Activated CD4-positive, CD25-positive, alpha-beta regulatory T cell treated with anti-CD3 and anti-CD28 coated beads, Interleukin-2, amount 50 U/mL, for 72 hours (primary cell): ENCODE data around the gene TMEM171.

Experiments used
- DNase-seq: peaks from one replicate; pipeline ENCODE4 v3.0.0; 2021

TMEM171 gene

GRCh38 chr5:73120222-73121118, at the start of gene TMEM171:
TSS of gene TMEM171 (plus strand) at chr5:73120575. CDS start at chr5:73123374, 2,799 bp downstream.
- DNase-seq = no peak

GRCh38 chr5:73081093-73081492, 39.3 kb upstream of the TMEM171 start:
- DNase-seq = no peak

DNA sequence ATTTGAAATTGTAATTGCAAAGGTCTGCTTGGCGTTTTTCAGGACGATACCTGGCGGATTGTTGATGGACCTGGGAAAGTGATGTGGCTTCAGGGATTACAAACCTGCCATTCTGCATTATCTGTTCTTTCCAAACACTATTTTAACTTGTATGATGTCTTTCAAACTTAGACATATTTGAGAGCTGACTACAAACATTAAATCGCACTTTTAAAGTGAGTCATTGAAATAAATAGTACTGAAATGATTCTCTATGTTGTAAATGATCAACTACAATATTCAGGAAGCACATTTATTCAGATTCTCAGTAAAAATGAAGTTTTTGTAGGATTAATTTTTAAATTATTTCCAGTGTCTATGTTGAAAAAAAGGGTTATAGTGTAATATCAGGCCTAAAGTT, 32.3 kb upstream of the TMEM171 start:
- DNase-seq = no peak

DNA sequence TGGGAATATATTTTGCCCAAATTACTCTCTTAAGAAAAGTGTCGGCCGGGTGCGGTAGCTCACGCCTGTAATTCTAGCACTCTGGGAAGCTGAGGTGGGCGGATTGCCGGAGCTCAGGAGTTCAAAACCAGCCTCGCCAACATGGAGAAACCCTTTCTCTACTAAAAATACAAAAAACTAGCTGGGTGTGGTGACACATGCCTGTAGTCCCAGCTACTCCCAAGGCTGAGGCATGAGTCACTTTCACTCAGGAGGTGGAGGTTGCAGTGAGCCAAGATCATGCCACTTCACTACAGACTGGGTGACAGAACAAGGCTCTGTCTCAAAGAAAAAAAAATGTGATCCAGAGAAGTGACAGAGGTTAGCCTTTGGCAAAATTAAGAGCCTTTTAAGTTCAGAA, 26.4 kb upstream of the TMEM171 start:
- no peak for DNase-seq

GRCh38 chr5:73094415-73094814, 26.0 kb upstream of the TMEM171 start:
- DNase-seq = no peak

- no peak for DNase-seq
Observed at GRCh38 chr5:73095564-73096238, 24.7 kb upstream of the TMEM171 start.

DNA sequence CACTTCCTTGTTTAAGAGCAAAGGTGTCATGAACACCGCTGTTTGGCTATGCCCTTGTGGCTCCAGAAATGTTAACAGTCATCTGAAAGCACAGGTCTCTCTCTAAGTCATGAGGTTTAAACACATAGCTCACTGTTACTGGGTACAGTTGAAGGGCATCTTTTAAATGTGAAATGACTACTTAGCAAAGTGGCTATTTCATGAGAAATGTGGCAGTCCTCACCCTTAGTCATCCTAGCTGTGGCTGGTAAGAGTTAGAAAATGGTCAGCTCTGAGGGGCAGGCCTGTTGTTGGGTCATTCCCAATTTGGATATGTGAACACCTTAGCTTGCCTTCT, 24.2 kb upstream of the TMEM171 start:
- no peak for DNase-seq

- no peak for DNase-seq
Observed at GRCh38 chr5:73097740-73098139, 22.6 kb upstream of the TMEM171 start.

GRCh38 chr5:73100109-73100508, 20.3 kb upstream of the TMEM171 start:
- DNase-seq = no peak

DNA sequence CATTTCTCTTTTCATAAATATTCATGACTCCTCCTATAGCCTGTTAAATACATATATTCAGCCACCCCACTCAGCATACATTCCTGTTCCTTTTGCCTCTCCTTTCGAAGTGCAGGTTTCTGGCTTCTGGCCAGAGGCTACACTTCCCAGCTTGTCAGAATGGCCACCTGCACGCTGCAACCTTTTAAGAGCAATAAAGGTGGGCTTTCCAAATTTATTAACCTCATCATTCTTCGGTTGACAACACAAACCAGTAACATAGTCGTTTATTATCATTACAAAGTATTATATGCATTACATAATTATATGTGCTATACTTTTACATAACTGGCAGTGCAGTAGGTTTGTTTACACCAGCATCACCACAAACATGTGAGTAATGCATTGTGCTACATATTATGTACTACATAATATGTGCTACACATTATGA, 16.5 kb upstream of the TMEM171 start:
- no peak for DNase-seq

DNA sequence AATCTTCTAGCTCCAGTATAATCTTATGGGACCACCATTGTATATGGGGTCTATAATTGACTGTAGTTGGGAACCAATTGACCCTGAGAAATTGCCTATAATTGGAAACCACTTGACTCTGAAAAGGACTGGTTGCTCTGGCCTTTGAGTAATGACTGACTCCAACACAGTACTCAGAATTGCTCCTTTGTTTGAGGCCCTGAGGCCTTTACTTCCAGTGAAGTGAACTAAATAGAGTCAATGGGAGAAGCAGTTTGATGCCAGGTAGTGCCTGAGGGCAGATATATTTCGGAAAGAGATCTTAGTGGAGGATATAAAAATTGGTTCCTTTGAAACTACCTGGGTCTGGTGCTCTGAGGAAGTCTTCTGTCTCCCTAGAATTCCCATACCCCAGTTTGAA, 16.0 kb upstream of the TMEM171 start:
- no peak for DNase-seq

GRCh38 chr5:73106335-73106734, 14.0 kb upstream of the TMEM171 start:
- no peak for DNase-seq

GRCh38 chr5:73110190-73110589, 10.2 kb upstream of the TMEM171 start:
- no peak for DNase-seq

DNA sequence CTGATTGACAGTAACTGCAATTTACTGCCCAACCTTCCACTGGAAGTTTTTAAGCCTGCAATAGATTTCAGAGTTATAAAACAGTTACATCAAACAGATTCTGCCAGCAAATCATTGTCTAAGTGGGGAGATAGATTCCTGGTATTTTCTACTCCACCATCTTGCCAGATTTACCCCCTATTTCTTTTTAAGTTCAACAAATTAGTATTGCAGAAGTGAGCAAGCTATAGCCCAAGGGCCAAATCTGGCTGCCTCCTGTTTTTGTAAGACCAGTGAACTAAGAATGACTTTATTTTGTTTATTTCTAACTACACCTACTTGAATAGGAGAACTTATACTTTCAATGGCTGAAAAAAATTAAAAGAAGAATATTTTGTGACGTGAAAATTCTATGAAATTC, 8.8 kb upstream of the TMEM171 start:
- no peak for DNase-seq

GRCh38 chr5:73112359-73112758, 8.0 kb upstream of the TMEM171 start:
- DNase-seq = no peak

DNA sequence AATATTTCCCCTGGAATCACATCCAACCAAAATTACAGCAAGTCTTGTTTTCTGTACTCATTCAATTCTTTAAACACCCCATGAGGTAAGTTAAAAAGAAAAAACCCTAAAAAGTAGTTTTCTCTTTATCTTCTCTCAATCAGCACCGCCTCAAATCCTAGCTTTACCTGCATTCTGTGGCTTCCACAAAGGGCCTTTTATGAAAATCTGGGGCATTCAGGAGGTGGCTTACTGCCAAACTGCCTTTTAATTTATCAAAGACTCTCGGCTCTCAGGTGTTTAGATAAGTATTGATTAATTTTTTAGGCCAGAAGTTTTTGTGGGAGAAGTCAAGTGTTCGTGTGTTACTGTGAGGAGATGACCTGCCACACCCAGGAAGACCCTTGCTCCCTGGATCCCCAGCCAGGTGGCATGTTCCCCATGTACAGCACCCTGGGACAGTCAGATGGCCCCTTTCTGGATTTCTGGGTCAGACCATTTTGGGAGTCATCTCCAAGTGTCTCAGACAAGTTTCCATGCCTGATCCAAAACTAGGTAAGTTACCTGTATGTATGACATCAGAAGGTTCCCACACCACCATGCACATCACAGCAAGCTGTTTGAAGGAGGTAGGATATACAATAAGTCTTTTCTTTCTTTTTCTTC, 6.2 kb upstream of the TMEM171 start:
- DNase-seq = no peak

- no peak for DNase-seq
Observed at GRCh38 chr5:73115399-73116051, 4.8 kb upstream of the TMEM171 start.

GRCh38 chr5:73116506-73116905, 3.9 kb upstream of the TMEM171 start:
- no peak for DNase-seq

GRCh38 chr5:73117088-73117740, 3.2 kb upstream of the TMEM171 start:
- no peak for DNase-seq

DNA sequence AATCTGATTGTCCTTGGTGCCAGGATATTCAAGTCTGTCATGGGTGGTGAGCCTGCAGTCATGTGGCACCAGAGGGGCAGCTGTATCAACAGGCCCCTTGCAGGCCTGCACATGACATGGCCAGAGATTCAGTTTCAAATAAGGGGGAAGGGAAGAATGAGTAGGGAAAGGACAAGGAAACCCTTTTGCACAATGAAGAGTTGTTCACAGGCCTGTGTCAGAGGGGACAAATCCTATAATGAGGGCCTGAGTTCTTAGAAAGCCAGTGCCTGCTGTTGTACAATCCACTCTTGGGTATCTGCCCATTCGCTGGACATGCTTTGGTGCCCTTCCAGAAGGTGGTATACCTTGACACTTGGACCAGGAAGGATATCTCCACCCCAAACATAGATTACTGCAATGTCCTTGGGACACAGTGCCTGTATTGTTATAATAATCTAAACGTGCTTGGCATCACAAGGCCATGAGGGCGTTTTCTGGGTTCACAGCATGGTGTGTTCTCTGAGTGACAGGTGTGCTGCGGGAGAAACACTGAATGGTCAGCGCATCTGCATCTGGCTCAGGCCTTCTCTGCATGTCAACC, 1.9 kb upstream of the TMEM171 start:
- no peak for DNase-seq

- no peak for DNase-seq
Observed at GRCh38 chr5:73119451-73120157, 771 bp upstream of the TMEM171 start.

GRCh38 chr5:73121119-73121463, 716 bp downstream of the TMEM171 start:
- DNase-seq = no peak
